Liver (tissue), 9 donors: ENCODE results near the gene KIF6. TPM values are rescaled to one million over a fixed set of nuclear protein-coding genes. Genes with fewer than 3 reads are reported as not detected.

ENCODE experiments used
- DNase-seq: peaks from one replicate; pipeline ENCODE4 v3.0.0-alpha.2; 2017; ENCODE audit warnings: low spot score
- H3K27ac ChIP-seq, 2 donors: one replicate each; pipeline ENCODE4 v1.7.0; 2013; ENCODE audit warnings: inconsistent platforms in 2 of 2, low read length in 2 of 2, control low read depth in 1 of 2, low read depth in 1 of 2, mild to moderate bottlenecking in 1 of 2
- H3K27me3 ChIP-seq, 4 donors: one replicate each; pipeline versions ENCODE4 v1.6.1 to v1.7.0; 2013; ENCODE audit warnings: low read length in 3 of 4, inconsistent platforms in 1 of 4, mild to moderate bottlenecking in 1 of 4, moderate library complexity in 1 of 4; ENCODE audit not compliant: control insufficient read depth in 4 of 4, insufficient read depth in 4 of 4
- H3K36me3 ChIP-seq, 4 donors: one replicate each; pipeline versions ENCODE4 v1.6.1 to v1.7.0; 2013; ENCODE audit warnings: low read length in 3 of 4, mild to moderate bottlenecking in 3 of 4, low read depth in 1 of 4, moderate library complexity in 1 of 4; ENCODE audit not compliant: control insufficient read depth in 4 of 4, insufficient read depth in 3 of 4
- H3K4me1 ChIP-seq, 4 donors: one replicate each; pipeline versions ENCODE4 v1.6.1 to v1.7.0; 2013; ENCODE audit warnings: low read length in 3 of 4, mild to moderate bottlenecking in 3 of 4, moderate library complexity in 1 of 4; ENCODE audit not compliant: control insufficient read depth in 4 of 4, insufficient read depth in 4 of 4
- H3K4me3 ChIP-seq, 3 donors: one replicate each; pipeline versions ENCODE4 v1.6.1 to v1.7.0; 2013; ENCODE audit warnings: low read length in 3 of 3, control low read depth in 1 of 3, low read depth in 1 of 3, mild to moderate bottlenecking in 1 of 3
- H3K9ac ChIP-seq, 2 donors: one replicate each; pipeline ENCODE4 v1.7.0; 2013; ENCODE audit warnings: low read length in 2 of 2, mild to moderate bottlenecking in 2 of 2, moderate library complexity in 2 of 2, control low read depth in 1 of 2, low read depth in 1 of 2
- H3K9me3 ChIP-seq, 4 donors: one replicate each; pipeline versions ENCODE4 v1.6.1 to v1.7.0; 2013; ENCODE audit warnings: low read length in 3 of 4; ENCODE audit not compliant: control insufficient read depth in 4 of 4
- FOXA2 ChIP-seq: IDR thresholded peaks from 2 replicates; pipeline ENCODE4 v1.6.1; 2016; ENCODE audit warnings: antibody characterized with exemption
- GABPA ChIP-seq, 2 donors: IDR thresholded peaks in 1 of 2; conservative IDR thresholded peaks in 1 of 2; 2 replicates each; pipeline ENCODE4 v1.6.1; 2016; ENCODE audit warnings: antibody characterized with exemption in 2 of 2, mild to moderate bottlenecking in 1 of 2, moderate library complexity in 1 of 2
- HNF4G ChIP-seq: IDR thresholded peaks from 2 replicates; pipeline ENCODE4 v1.6.1; 2016; ENCODE audit warnings: antibody characterized with exemption
- JUND ChIP-seq, 2 donors: IDR thresholded peaks; 2 replicates each; pipeline ENCODE4 v1.6.1; 2016; ENCODE audit warnings: antibody characterized with exemption in 2 of 2
- MAX ChIP-seq: IDR thresholded peaks from 2 replicates; pipeline ENCODE4 v1.6.1; 2016; ENCODE audit warnings: antibody characterized with exemption
- RAD21 ChIP-seq, 2 donors: IDR thresholded peaks; 2 replicates each; pipeline ENCODE4 v1.6.1; 2016; ENCODE audit warnings: antibody characterized with exemption in 2 of 2, mild to moderate bottlenecking in 2 of 2
- SP1 ChIP-seq: IDR thresholded peaks from 2 replicates; pipeline ENCODE4 v1.6.1; 2018; ENCODE audit warnings: antibody characterized with exemption, mild to moderate bottlenecking
- TAF1 ChIP-seq: conservative IDR thresholded peaks from 2 replicates; pipeline ENCODE4 v1.6.1; 2016; ENCODE audit warnings: antibody characterized with exemption, mild to moderate bottlenecking
- YY1 ChIP-seq: IDR thresholded peaks from 2 replicates; pipeline ENCODE4 v1.6.1; 2016; ENCODE audit warnings: antibody characterized with exemption, mild to moderate bottlenecking
- WGBS: extraction: QIAGEN DNeasy Blood & Tissue Kit; methylation state at CpG from one replicate; pipeline ENCODE4 v1.1.7; 2013; 5-methylcytosine and 5-hydroxymethylcytosine counted together
- polyA plus RNA-seq, 2 donors: library from polyadenylated mRNA; stranded (reverse) in 1 of 2; unstranded in 1 of 2; fragments of 200-250 nt in 1 of 2; fragments of >200 nt in 1 of 2; fragmentation: Nextera tagmentation in 1 of 2; extraction: Ambion mirVana in 1 of 2; gene quantifications; one replicate each; pipeline versions ENCODE4 v1.2.1 to v1.2.3, GENCODE V29; 2013 to 2015
- total RNA-seq, 2 donors: library from RNA; depleted of rRNA; stranded (reverse); fragments of >200 nt; gene quantifications; one replicate each; pipeline ENCODE4 v1.2.3, GENCODE V29; 2014
- TF ChIP-seq, protein P1 (sequence below): IDR thresholded peaks from 2 replicates; pipeline ENCODE4 v1.6.1; 2016; ENCODE audit warnings: antibody characterized with exemption
- TF ChIP-seq, protein P2 (sequence below): IDR thresholded peaks from 2 replicates; pipeline ENCODE4 v1.6.1; 2016; ENCODE audit warnings: antibody characterized with exemption
- TF ChIP-seq, protein P3 (sequence below): IDR thresholded peaks from 2 replicates; pipeline ENCODE4 v1.6.1; 2016; ENCODE audit warnings: antibody characterized with exemption, mild to moderate bottlenecking
- donor health status: healthy.
- donor health status: healthy.
- donor health status: healthy.
- donor health status: healthy.
- donor health status: healthy.

The KIF6 gene
- total and polyA plus RNA-seq, 4 donors = 0.17 to 7.5 (median 0.29) TPM

- DNase-seq = no peak
These were observed 138.1 kb downstream of the KIF6 start for GRCh38 chr6:39587080-39587479.

DNA sequence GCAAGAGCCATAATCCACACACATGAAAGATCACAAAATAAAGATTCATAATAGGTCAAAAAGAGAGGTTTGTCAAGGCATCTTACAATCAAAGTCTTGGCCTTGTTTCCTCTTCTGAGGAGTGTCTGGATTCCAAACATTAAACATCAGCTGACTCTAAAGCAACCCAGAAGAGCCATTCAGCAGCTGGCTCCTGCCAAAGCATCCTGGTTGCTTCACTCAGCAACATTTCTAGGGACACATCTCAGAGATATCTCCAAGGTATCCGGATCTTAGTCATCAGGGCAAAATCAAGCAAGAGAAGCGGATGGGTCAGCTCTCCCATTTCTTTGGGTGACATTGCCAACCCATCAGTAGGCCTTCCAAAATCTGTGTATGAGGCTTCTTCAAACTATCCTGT lies 139.6 kb downstream of the KIF6 start:
- H3K27me3 ChIP-seq = no peaks in the 10 kb centered on the region
- H3K4me1 ChIP-seq = no peaks in the 10 kb centered on the region
- no peak overlapping the region for H3K4me3 ChIP-seq
- no peak for DNase-seq
- no peak overlapping the region for H3K9ac ChIP-seq
- no peaks in the 10 kb centered on the region for H3K36me3 ChIP-seq
- H3K27ac ChIP-seq = no peak overlapping the region
- TF ChIP-seq FOXA2 = no peak
- no peak for TF ChIP-seq SP1
- TF ChIP-seq, protein P1, sequence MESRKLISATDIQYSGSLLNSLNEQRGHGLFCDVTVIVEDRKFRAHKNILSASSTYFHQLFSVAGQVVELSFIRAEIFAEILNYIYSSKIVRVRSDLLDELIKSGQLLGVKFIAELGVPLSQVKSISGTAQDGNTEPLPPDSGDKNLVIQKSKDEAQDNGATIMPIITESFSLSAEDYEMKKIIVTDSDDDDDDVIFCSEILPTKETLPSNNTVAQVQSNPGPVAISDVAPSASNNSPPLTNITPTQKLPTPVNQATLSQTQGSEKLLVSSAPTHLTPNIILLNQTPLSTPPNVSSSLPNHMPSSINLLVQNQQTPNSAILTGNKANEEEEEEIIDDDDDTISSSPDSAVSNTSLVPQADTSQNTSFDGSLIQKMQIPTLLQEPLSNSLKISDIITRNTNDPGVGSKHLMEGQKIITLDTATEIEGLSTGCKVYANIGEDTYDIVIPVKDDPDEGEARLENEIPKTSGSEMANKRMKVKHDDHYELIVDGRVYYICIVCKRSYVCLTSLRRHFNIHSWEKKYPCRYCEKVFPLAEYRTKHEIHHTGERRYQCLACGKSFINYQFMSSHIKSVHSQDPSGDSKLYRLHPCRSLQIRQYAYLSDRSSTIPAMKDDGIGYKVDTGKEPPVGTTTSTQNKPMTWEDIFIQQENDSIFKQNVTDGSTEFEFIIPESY = no peak
- no peak for TF ChIP-seq YY1
- no peak for TF ChIP-seq HNF4G
- no peak for TF ChIP-seq JUND (IDR thresholded peaks at IDR 0.05)
- no peak for TF ChIP-seq RAD21 (IDR thresholded peaks at IDR 0.05)
- TF ChIP-seq, protein P2, sequence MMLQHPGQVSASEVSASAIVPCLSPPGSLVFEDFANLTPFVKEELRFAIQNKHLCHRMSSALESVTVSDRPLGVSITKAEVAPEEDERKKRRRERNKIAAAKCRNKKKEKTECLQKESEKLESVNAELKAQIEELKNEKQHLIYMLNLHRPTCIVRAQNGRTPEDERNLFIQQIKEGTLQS = no peak
- TF ChIP-seq, protein P3, sequence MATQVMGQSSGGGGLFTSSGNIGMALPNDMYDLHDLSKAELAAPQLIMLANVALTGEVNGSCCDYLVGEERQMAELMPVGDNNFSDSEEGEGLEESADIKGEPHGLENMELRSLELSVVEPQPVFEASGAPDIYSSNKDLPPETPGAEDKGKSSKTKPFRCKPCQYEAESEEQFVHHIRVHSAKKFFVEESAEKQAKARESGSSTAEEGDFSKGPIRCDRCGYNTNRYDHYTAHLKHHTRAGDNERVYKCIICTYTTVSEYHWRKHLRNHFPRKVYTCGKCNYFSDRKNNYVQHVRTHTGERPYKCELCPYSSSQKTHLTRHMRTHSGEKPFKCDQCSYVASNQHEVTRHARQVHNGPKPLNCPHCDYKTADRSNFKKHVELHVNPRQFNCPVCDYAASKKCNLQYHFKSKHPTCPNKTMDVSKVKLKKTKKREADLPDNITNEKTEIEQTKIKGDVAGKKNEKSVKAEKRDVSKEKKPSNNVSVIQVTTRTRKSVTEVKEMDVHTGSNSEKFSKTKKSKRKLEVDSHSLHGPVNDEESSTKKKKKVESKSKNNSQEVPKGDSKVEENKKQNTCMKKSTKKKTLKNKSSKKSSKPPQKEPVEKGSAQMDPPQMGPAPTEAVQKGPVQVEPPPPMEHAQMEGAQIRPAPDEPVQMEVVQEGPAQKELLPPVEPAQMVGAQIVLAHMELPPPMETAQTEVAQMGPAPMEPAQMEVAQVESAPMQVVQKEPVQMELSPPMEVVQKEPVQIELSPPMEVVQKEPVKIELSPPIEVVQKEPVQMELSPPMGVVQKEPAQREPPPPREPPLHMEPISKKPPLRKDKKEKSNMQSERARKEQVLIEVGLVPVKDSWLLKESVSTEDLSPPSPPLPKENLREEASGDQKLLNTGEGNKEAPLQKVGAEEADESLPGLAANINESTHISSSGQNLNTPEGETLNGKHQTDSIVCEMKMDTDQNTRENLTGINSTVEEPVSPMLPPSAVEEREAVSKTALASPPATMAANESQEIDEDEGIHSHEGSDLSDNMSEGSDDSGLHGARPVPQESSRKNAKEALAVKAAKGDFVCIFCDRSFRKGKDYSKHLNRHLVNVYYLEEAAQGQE = no peak
- no peak for TF ChIP-seq TAF1
- TF ChIP-seq GABPA (IDR thresholded peaks at IDR 0.05 in 1 of 2, conservative IDR thresholded peaks at IDR 0.05 in 1 of 2) = no peak
- no peaks in the 10 kb centered on the region for H3K9me3 ChIP-seq
- WGBS = 97% methylated on average over 2 of the region's 2 CpGs

More at GRCh38 chr6:39587080-39587479, 138.1 kb downstream of the KIF6 start:
- no peaks in the 10 kb centered on the region for H3K9me3 ChIP-seq
- TF ChIP-seq, protein P2 = no peak
- no peak for TF ChIP-seq MAX
- H3K9ac ChIP-seq = no peak overlapping the region
- no peaks in the 10 kb centered on the region for H3K36me3 ChIP-seq
- 91% methylated on average over 4 of the region's 4 CpGs for WGBS
- H3K4me1 ChIP-seq = no peaks in the 10 kb centered on the region
- H3K27ac ChIP-seq = no peak overlapping the region
- H3K4me3 ChIP-seq = no peak overlapping the region
- H3K27me3 ChIP-seq = no peaks in the 10 kb centered on the region
